Lower leg skin (tissue), 4 donors: Measurements from ENCODE around the gene MKRN1. TPM values are rescaled to one million over a fixed set of nuclear protein-coding genes. Genes with fewer than 3 reads are reported as not detected.
"Not testable (repeated sequence)": the region's sequence is repeated elsewhere in the genome, so short reads cannot be mapped to it uniquely, and the experiment has no call there.

ENCODE experiments used
- DNase-seq, 2 donors: peaks; one replicate each; pipeline ENCODE4 v3.0.0-alpha.2; 2019; ENCODE audit warnings: low spot score in 2 of 2
- H3K4me3 ChIP-seq: fragments of 200-600 bp; sonication (generic); 2 replicates; pipeline ENCODE4 v1.5.1; 2017; ENCODE audit warnings: mild to moderate bottlenecking, low read depth; ENCODE audit not compliant: poor library complexity, severe bottlenecking
- POLR2A ChIP-seq, 2 donors: fragments of 450-650 bp; IDR thresholded peaks; one replicate each; pipeline ENCODE4 v1.6.1; 2016 to 2017; ENCODE audit warnings: antibody characterized with exemption in 2 of 2, mild to moderate bottlenecking in 1 of 2, moderate library complexity in 1 of 2
- WGBS, 2 donors: methylation state at CpG; one replicate each; pipeline ENCODE4 v1.1.5; 2018; 5-methylcytosine and 5-hydroxymethylcytosine counted together
- intact Hi-C: fragments of 100-400 bp; cut with DNase I; formaldehyde crosslinking; loops from one replicate; pipeline ENCODE4 v1.15.0; 2023; ENCODE audit warnings: low total_unique reads
- total RNA-seq, 4 donors: library from RNA; depleted of rRNA; stranded (reverse); fragments of >200 nt; gene quantifications; one replicate each; pipeline ENCODE4 v1.1.0, GENCODE V29; 2016
- TF ChIP-seq, protein P1 (sequence below), 3 donors: fragments of 450-650 bp; IDR thresholded peaks; one replicate each; pipeline ENCODE4 v1.5.1; 2016; ENCODE audit warnings: antibody characterized with exemption in 3 of 3, mild to moderate bottlenecking in 3 of 3, moderate library complexity in 2 of 3

The MKRN1 gene
- total RNA-seq, 4 donors from 2014 or later = 74.4 to 92.3 (median 85.4) TPM

DNA sequence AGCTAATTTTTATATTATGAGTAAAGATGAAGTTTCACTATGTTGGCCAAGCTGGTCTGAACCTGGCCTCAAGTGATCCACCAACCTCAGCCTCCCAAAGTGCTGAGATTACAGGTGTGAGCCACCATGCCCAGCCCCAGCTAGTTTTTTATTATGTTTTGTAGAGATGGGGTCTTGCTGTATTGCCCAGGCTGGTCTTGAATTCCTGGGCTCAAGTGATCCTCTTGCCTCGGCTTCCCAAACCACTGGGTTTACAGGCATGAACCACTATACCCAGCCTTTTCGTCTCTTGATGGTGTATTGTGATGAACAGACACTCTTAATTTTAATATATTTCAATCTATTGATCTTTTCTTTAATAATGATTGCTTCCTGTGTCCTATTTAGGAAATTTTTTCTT is 57.8 kb downstream of the MKRN1 start:
- 96 to 97% methylated on average over 2 of the region's 2 CpGs for WGBS, 2 donors
- intact Hi-C loops = no loop called here
- H3K4me3 ChIP-seq = no peak overlapping the region
- DNase-seq = no peak
- no peak for TF ChIP-seq POLR2A (IDR thresholded peaks at IDR 0.05)
- TF ChIP-seq, protein P1, sequence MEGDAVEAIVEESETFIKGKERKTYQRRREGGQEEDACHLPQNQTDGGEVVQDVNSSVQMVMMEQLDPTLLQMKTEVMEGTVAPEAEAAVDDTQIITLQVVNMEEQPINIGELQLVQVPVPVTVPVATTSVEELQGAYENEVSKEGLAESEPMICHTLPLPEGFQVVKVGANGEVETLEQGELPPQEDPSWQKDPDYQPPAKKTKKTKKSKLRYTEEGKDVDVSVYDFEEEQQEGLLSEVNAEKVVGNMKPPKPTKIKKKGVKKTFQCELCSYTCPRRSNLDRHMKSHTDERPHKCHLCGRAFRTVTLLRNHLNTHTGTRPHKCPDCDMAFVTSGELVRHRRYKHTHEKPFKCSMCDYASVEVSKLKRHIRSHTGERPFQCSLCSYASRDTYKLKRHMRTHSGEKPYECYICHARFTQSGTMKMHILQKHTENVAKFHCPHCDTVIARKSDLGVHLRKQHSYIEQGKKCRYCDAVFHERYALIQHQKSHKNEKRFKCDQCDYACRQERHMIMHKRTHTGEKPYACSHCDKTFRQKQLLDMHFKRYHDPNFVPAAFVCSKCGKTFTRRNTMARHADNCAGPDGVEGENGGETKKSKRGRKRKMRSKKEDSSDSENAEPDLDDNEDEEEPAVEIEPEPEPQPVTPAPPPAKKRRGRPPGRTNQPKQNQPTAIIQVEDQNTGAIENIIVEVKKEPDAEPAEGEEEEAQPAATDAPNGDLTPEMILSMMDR (IDR thresholded peaks at IDR 0.05) = no peak

DNA sequence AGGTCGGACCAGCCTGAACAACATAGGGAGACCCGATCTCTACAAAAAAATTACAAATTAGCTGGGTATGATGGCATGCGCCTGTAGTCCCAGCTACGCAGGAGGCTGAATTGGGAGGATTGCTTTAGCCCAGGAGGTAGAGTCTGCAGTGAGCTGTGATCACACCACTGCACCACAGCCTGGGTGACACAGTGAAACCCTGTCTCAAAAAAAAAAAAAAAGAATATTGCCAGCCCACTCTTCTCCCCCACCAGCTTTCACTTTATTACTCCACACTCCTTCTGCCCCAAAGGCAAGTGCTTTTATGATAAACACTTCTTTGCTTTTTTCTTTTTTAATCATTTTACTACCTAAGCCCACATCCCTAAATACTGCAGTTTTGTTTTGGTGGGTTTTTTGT is 60.7 kb downstream of the MKRN1 start:
- no peak for TF ChIP-seq POLR2A (IDR thresholded peaks at IDR 0.05)
- TF ChIP-seq, protein P1 (IDR thresholded peaks at IDR 0.05) = no peak
- no peak for DNase-seq
- intact Hi-C loops = no loop called here
- WGBS, 2 donors = 87 to 97% methylated on average over 4 of the region's 4 CpGs
- H3K4me3 ChIP-seq = no peak overlapping the region

GRCh38 chr7:140418156-140418472 is 61.2 kb downstream of the MKRN1 start:
- 83 to 90% methylated on average over 5 of the region's 5 CpGs for WGBS, 2 donors
- DNase-seq, intact Hi-C loops, H3K4me3 ChIP-seq: not testable (repeated sequence)

DNA sequence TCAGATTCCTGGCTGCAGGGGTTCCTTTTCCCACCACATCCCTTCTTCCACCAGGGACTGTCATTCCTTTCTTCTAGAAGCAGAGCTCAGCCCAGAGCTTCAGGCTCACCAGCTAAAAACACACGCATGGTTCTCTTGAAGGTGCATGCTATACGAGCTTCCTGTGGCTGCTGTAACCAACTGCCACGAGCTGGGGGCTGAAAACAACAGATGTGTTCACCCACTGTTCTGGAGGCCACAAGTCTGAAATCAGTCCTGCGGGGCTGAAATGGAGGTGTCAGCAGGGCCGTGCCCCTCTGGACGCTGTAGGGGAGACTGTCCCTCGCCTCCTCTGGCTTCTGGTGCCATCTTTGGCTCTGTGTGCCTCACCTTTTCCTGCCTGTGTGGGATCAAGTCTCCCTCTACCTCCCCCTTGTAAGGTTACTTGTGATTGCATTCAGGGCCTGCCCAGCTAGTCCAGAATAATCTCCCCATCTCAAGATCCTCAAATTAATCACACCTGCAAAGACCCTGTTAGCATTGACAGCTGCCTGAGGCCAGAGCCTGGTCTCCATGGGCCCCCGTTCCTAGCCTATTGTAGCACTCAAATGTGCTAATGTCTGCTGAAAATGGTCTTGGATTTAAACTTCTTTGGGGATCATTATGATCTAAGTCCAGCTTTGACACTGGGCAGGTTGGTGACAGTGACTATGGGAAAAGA is 61.7 kb downstream of the MKRN1 start:
- no peak for DNase-seq
- TF ChIP-seq POLR2A (IDR thresholded peaks at IDR 0.05) = no peak
- TF ChIP-seq, protein P1 (IDR thresholded peaks at IDR 0.05) = no peak
- 76% methylated on average over 8 of the region's 8 CpGs for WGBS, 2 donors
- intact Hi-C loops = no loop called here
- no peak overlapping the region for H3K4me3 ChIP-seq

- intact Hi-C loops = no loop called here
- 85 to 87% methylated on average over 8 of the region's 8 CpGs for WGBS, 2 donors
- TF ChIP-seq, protein P1 (IDR thresholded peaks at IDR 0.05) = no peak
- TF ChIP-seq POLR2A (IDR thresholded peaks at IDR 0.05) = no peak
- no peak overlapping the region for H3K4me3 ChIP-seq
- no peak for DNase-seq
Observed at GRCh38 chr7:140416560-140416959, 62.7 kb downstream of the MKRN1 start.

DNA sequence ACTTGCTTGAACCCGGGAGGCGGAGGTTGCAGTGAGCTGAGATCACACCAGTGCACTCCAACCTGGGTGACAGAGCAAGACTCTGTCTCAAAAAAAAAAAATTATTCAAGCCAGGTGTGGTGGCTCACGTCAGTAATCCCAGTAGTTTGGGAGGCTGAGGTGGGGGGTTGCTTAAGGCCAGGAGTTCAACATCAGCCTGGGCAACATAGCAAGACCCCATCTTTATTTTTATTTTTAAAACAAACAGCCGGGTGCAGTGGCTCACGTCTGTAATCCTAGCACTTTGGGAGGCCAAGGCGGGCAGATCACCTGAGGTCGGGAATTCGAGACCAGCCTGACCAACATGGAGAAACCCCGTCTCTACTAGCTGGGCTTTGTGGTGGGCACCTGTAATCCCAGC is 63.5 kb downstream of the MKRN1 start:
- intact Hi-C loops = not testable (repeated sequence)
- WGBS, 2 donors = 93 to 94% methylated on average over 9 of the region's 9 CpGs

GRCh38 chr7:140415361-140415760 is 63.9 kb downstream of the MKRN1 start:
- intact Hi-C loops = no loop called here
- no peak overlapping the region for H3K4me3 ChIP-seq
- TF ChIP-seq POLR2A (IDR thresholded peaks at IDR 0.05) = no peak
- TF ChIP-seq, protein P1 (IDR thresholded peaks at IDR 0.05) = no peak
- 92 to 98% methylated on average over 3 of the region's 3 CpGs for WGBS, 2 donors
- no peak for DNase-seq

More for the DNA sequence above, 63.5 kb downstream of the MKRN1 start:
- not testable (repeated sequence) for H3K4me3 ChIP-seq, DNase-seq
